Activated effector memory CD4-positive, alpha-beta T cell treated with Interleukin-2 at 50 U/mL for 16 hours (primary cell): ENCODE data around the gene DLL1.

Source experiments
- DNase-seq: peaks from one replicate; pipeline ENCODE4 v3.0.0-alpha.2; 2020

DLL1 gene

GRCh38 chr6:170295510-170296422 is 4.9 kb upstream of the DLL1 start:
- DNase-seq = no peak

GRCh38 chr6:170294813-170295509 is 4.1 kb upstream of the DLL1 start:
- DNase-seq = no peak

GRCh38 chr6:170294298-170294730 is 3.4 kb upstream of the DLL1 start:
- no peak for DNase-seq

GRCh38 chr6:170293341-170294231 is 2.7 kb upstream of the DLL1 start:
- no peak for DNase-seq

- DNase-seq = no peak
Observed at GRCh38 chr6:170292407-170293158, 1.7 kb upstream of the DLL1 start.

GRCh38 chr6:170292111-170292406 is 1.2 kb upstream of the DLL1 start:
- no peak for DNase-seq

- DNase-seq = no peak
Observed at GRCh38 chr6:170291271-170292110, 613 bp upstream of the DLL1 start.

- DNase-seq = no peak
Observed at GRCh38 chr6:170289951-170290295, 955 bp downstream of the DLL1 start.

- DNase-seq = no peak
Observed at GRCh38 chr6:170289180-170289931, 1.5 kb downstream of the DLL1 start.

GRCh38 chr6:170288852-170289179 is 2.1 kb downstream of the DLL1 start:
- DNase-seq = no peak

- no peak for DNase-seq
Observed at GRCh38 chr6:170288091-170288631, 2.7 kb downstream of the DLL1 start.

- DNase-seq = no peak
Observed at GRCh38 chr6:170287371-170287876, 3.5 kb downstream of the DLL1 start.

- DNase-seq = no peak
Observed at GRCh38 chr6:170286934-170287265, 4.0 kb downstream of the DLL1 start.

- DNase-seq = no peak
Observed at GRCh38 chr6:170286246-170286933, 4.5 kb downstream of the DLL1 start.

GRCh38 chr6:170285482-170285881 is 5.4 kb downstream of the DLL1 start:
- DNase-seq = no peak

GRCh38 chr6:170284866-170285469 is 5.9 kb downstream of the DLL1 start:
- DNase-seq = no peak

GRCh38 chr6:170284126-170284773 is 6.6 kb downstream of the DLL1 start:
- DNase-seq = no peak

GRCh38 chr6:170283212-170284081 is 7.4 kb downstream of the DLL1 start:
- DNase-seq = no peak
